ENCODE results near the gene PYCR2.
"Not testable (repeated sequence)": the region's sequence is repeated elsewhere in the genome, so short reads cannot be mapped to it uniquely, and the experiment has no call there.

The PYCR2 gene

GRCh38 chr1:225941942-225942222 is 17.8 kb upstream of the PYCR2 start:
- DNase-seq = no peak

GRCh38 chr1:225941187-225941941 is 17.3 kb upstream of the PYCR2 start, which contains the start of gene LEFTY2:
Gene LEFTY2 (minus strand): TSS chr1:225941220. CDS start chr1:225941140, 80 bp downstream.
- no peak for DNase-seq

- DNase-seq = no peak
These were observed 16.5 kb upstream of the PYCR2 start for GRCh38 chr1:225940385-225941151.

- not testable (repeated sequence) for DNase-seq
These were observed 15.9 kb upstream of the PYCR2 start for GRCh38 chr1:225939939-225940310.

GRCh38 chr1:225939097-225939938 is 15.3 kb upstream of the PYCR2 start:
- not testable (repeated sequence) for DNase-seq

GRCh38 chr1:225937048-225937968 is 13.3 kb upstream of the PYCR2 start:
- no peak for DNase-seq

GRCh38 chr1:225936523-225936922 is 12.5 kb upstream of the PYCR2 start:
- no peak for DNase-seq

GRCh38 chr1:225936086-225936485 is 12.0 kb upstream of the PYCR2 start:
- DNase-seq = not testable (repeated sequence)

- DNase-seq = no peak
These were observed 10.7 kb upstream of the PYCR2 start for GRCh38 chr1:225934711-225935110.

- no peak for DNase-seq
These were observed 9.0 kb upstream of the PYCR2 start for GRCh38 chr1:225933072-225933471.

GRCh38 chr1:225931270-225932136 is 7.5 kb upstream of the PYCR2 start:
- DNase-seq = no peak

GRCh38 chr1:225930566-225930965 is 6.5 kb upstream of the PYCR2 start:
- no peak for DNase-seq

GRCh38 chr1:225929462-225929861 is 5.4 kb upstream of the PYCR2 start:
- DNase-seq = not testable (repeated sequence)

GRCh38 chr1:225928186-225929175 is 4.4 kb upstream of the PYCR2 start:
- no peak for DNase-seq

GRCh38 chr1:225926551-225927113 is 2.6 kb upstream of the PYCR2 start:
- no peak for DNase-seq

GRCh38 chr1:225923381-225923691 is 714 bp downstream of the PYCR2 start:
- DNase-seq = no peak

GRCh38 chr1:225921734-225922709 is 2.0 kb downstream of the PYCR2 start:
- no peak for DNase-seq

- DNase-seq = no peak
These were observed 4.1 kb downstream of the PYCR2 start for GRCh38 chr1:225919906-225920305.

GRCh38 chr1:225918280-225918679 is 5.8 kb downstream of the PYCR2 start:
- DNase-seq = no peak
